Neural progenitor cell (in vitro differentiated cells): ENCODE measurements around the gene TP53I3.
"Not testable (repeated sequence)": the region's sequence is repeated elsewhere in the genome, so short reads cannot be mapped to it uniquely, and the experiment has no call there.

Source experiments
- CTCF ChIP-seq: fragments of 200-600 bp; sonication (generic); IDR thresholded peaks from 2 replicates; pipeline ENCODE4 v1.5.1; 2017; ENCODE audit warnings: antibody characterized with exemption, mild to moderate bottlenecking
- EZH2 ChIP-seq: fragments of 200-600 bp; sonication (generic); IDR thresholded peaks from 2 replicates; pipeline ENCODE4 v1.6.1; 2017; ENCODE audit warnings: antibody characterized with exemption, mild to moderate bottlenecking, moderate library complexity

DNA sequence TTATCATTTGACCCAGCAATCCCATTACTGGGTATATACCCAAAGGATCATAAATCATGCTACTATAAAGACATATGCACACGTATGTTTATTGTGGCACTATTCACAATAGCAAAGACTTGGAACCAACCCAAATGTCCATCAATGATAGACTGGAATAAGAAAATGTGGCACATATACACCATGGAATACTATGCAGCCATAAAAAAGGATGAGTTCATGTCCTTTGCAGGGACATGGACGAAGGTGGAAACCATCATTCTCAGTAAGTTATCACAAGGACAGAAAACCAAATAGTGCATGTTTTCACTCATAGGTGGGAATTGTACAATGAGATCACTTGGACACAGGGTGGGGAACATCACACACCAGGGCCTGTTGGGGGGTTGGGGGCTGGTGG is 16.1 kb upstream of the TP53I3 start:
- not testable (repeated sequence) for TF ChIP-seq EZH2, CTCF
